Endothelial cell of umbilical vein (primary cell): ENCODE data around the gene CDC42EP5.
"Not testable (repeated sequence)": the region's sequence is repeated elsewhere in the genome, so short reads cannot be mapped to it uniquely, and the experiment has no call there.

Experiments
- EZH2 ChIP-seq: IDR thresholded peaks from 2 replicates; pipeline ENCODE4 v1.6.1; 2012; ENCODE audit warnings: borderline replicate concordance, low read depth, mild to moderate bottlenecking, moderate library complexity, low read length, inconsistent platforms; ENCODE audit not compliant: severe bottlenecking
- GATA2 ChIP-seq: IDR thresholded peaks from 2 replicates; pipeline ENCODE4 v1.7.0; 2011; ENCODE audit warnings: low read depth, mild to moderate bottlenecking, moderate library complexity, mixed read lengths, low read length; ENCODE audit not compliant: insufficient read length, insufficient read depth
- MYC ChIP-seq: IDR thresholded peaks from one replicate; pipeline ENCODE4 v1.6.1; 2011; ENCODE audit warnings: mild to moderate bottlenecking, low read depth, low read length
- POLR2A ChIP-seq: IDR thresholded peaks from 2 replicates; pipeline ENCODE4 v1.6.1; 2012; ENCODE audit warnings: low read depth, mild to moderate bottlenecking, control low read depth, low read length
- POLR2AphosphoS5 ChIP-seq: IDR thresholded peaks from 2 replicates; pipeline ENCODE4 v1.6.1; 2012; ENCODE audit warnings: low read depth, mild to moderate bottlenecking, control low read depth, low read length, moderate library complexity; ENCODE audit not compliant: insufficient read depth
- TF ChIP-seq, protein P1 (sequence below), 2 donors: IDR thresholded peaks; 1 replicate in 1 of 2; 2 replicates in 1 of 2; pipeline ENCODE4 v1.5.1; 2011; ENCODE audit warnings: low read length in 2 of 2, mild to moderate bottlenecking in 2 of 2, moderate library complexity in 2 of 2, control low read depth in 1 of 2, inconsistent platforms in 1 of 2, low read depth in 1 of 2; ENCODE audit not compliant: insufficient read depth in 1 of 2; ENCODE audit errors: extremely low read depth in 1 of 2
- TF ChIP-seq, protein P2 (sequence below): IDR thresholded peaks from 2 replicates; pipeline ENCODE4 v1.6.1; 2011; ENCODE audit not compliant: insufficient read depth, insufficient read length

DNA sequence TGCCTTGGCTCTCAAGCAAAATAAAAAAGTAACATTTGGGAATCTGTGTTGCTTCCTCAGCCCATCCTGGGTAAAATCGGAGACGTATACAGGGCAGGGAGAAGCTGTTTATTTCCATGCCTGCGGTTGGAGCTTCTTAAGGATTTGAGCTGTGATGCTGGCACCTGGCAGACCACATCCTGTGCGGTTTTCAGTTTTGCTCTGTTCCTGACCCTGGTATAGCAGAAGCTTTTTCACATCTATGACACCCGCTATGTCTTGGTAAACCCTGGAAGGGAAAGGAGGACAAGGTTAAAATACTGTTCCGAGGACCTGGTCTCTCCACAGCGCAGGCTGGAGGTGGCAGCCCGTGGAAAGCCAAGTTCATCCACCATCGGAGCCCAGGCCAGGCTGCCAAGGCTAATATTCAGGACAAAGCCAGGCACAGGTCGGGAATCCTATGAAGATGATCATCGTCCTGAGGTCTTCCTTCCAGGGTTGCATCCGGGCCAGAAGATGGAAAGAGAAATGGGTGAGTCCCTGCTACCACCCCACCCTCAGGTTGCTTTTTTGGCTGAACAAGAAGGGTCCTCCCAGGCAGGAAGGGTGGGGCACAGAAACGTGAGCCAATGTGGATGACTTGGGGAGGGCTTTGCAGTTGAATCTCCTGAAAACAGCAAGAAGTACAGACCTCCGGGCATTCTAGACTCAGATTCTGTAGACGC is 24.8 kb upstream of the CDC42EP5 start:
- TF ChIP-seq, protein P1, sequence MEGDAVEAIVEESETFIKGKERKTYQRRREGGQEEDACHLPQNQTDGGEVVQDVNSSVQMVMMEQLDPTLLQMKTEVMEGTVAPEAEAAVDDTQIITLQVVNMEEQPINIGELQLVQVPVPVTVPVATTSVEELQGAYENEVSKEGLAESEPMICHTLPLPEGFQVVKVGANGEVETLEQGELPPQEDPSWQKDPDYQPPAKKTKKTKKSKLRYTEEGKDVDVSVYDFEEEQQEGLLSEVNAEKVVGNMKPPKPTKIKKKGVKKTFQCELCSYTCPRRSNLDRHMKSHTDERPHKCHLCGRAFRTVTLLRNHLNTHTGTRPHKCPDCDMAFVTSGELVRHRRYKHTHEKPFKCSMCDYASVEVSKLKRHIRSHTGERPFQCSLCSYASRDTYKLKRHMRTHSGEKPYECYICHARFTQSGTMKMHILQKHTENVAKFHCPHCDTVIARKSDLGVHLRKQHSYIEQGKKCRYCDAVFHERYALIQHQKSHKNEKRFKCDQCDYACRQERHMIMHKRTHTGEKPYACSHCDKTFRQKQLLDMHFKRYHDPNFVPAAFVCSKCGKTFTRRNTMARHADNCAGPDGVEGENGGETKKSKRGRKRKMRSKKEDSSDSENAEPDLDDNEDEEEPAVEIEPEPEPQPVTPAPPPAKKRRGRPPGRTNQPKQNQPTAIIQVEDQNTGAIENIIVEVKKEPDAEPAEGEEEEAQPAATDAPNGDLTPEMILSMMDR (IDR thresholded peaks at IDR 0.05; ENCODE audit: extremely low read depth in 1 of 2, insufficient read depth in 1 of 2, low read depth in 1 of 2, low read length in 2 of 2), result not testable (repeated sequence)
- TF ChIP-seq POLR2A, GATA2, POLR2AphosphoS5, MYC, EZH2: not testable (repeated sequence)
- TF ChIP-seq, protein P2, sequence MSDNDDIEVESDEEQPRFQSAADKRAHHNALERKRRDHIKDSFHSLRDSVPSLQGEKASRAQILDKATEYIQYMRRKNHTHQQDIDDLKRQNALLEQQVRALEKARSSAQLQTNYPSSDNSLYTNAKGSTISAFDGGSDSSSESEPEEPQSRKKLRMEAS, result not testable (repeated sequence)
